M059J (cell line): Measurements from ENCODE around the gene FAM90A26. TPM values are rescaled to one million over a fixed set of nuclear protein-coding genes. Genes with fewer than 3 reads are reported as not detected.
"Not testable (repeated sequence)": the region's sequence is repeated elsewhere in the genome, so short reads cannot be mapped to it uniquely, and the experiment has no call there.

Source experiments
- DNase-seq: peaks from one replicate; pipeline ENCODE4 v3.0.0-alpha.2; 2012; ENCODE audit warnings: low read depth
- total RNA-seq: library from RNA; depleted of rRNA; stranded (reverse); fragments of >200 nt; shearing (Covaris generic); gene quantifications from 2 replicates; pipeline ENCODE4 v1.2.3, GENCODE V29; 2014; rRNA removed

Gene FAM90A26
- total RNA-seq, 1 experiment from 2014 or later: not detected

GRCh38 chr4:9158392-9158791 lies 11.8 kb upstream of the FAM90A26 start:
- peak; percentile 48 for DNase-seq

- peak; percentile 44 for DNase-seq
Measured at GRCh38 chr4:9160046-9160445, 10.2 kb upstream of the FAM90A26 start.

- not testable (repeated sequence) for DNase-seq
Measured at GRCh38 chr4:9165990-9166389, 4.2 kb upstream of the FAM90A26 start.

GRCh38 chr4:9210357-9210756 lies 40.1 kb downstream of the FAM90A26 start, which contains the start of gene USP17L10:
Gene USP17L10 (plus strand): TSS chr4:9210657. CDS start chr4:9210657, 0 bp downstream.
- not testable (repeated sequence) for DNase-seq

- DNase-seq: not testable (repeated sequence)
Measured at GRCh38 chr4:9214701-9215100, 44.5 kb downstream of the FAM90A26 start.

GRCh38 chr4:9215105-9215504 lies 44.9 kb downstream of the FAM90A26 start, which contains the start of gene USP17L11:
Gene USP17L11 (plus strand): TSS chr4:9215405. CDS start chr4:9215405, 0 bp downstream.
- not testable (repeated sequence) for DNase-seq

GRCh38 chr4:9219852-9220251 lies 49.6 kb downstream of the FAM90A26 start, which contains the start of gene USP17L12:
Gene USP17L12 (plus strand): TSS chr4:9220152. CDS start chr4:9220152, 0 bp downstream.
- not testable (repeated sequence) for DNase-seq

- not testable (repeated sequence) for DNase-seq
Measured at GRCh38 chr4:9224596-9224995, 54.4 kb downstream of the FAM90A26 start, which contains the start of gene USP17L13. Gene USP17L13 (plus strand): TSS chr4:9224896. CDS start chr4:9224896, 0 bp downstream.

Other genes with a start within 250 kb of the FAM90A26 start
- gene USP17L10, start 40.2 kb downstream of the FAM90A26 start, total RNA-seq: not detected in 2 replicates
- not detected in 2 replicates for gene USP17L11, start 45.0 kb downstream of the FAM90A26 start, total RNA-seq
- gene USP17L12, start 49.7 kb downstream of the FAM90A26 start, total RNA-seq: not detected in 2 replicates
- not detected in 2 replicates for gene USP17L13, start 54.5 kb downstream of the FAM90A26 start, total RNA-seq
- gene USP17L15, start 64.0 kb downstream of the FAM90A26 start, total RNA-seq: not detected in 2 replicates
- gene USP17L17, start 73.5 kb downstream of the FAM90A26 start, total RNA-seq: not detected in 2 replicates
- gene USP17L18, start 78.2 kb downstream of the FAM90A26 start, total RNA-seq: not detected in 2 replicates
- gene USP17L19, start 83.0 kb downstream of the FAM90A26 start, total RNA-seq: not detected in 2 replicates
- gene USP17L20, start 87.7 kb downstream of the FAM90A26 start, total RNA-seq: not detected in 2 replicates
- gene USP17L21, start 92.5 kb downstream of the FAM90A26 start, total RNA-seq: not detected in 2 replicates
- gene USP17L22, start 97.2 kb downstream of the FAM90A26 start, total RNA-seq: not detected in 2 replicates
- gene USP17L24, start 154.8 kb downstream of the FAM90A26 start, total RNA-seq: not detected in 2 replicates
- gene USP17L25, start 159.5 kb downstream of the FAM90A26 start, total RNA-seq: not detected in 2 replicates
- not detected in 2 replicates for gene USP17L26, start 164.2 kb downstream of the FAM90A26 start, total RNA-seq
- not detected in 2 replicates for gene USP17L5, start 169.0 kb downstream of the FAM90A26 start, total RNA-seq
- not detected in 2 replicates for gene USP17L27, start 173.7 kb downstream of the FAM90A26 start, total RNA-seq
- gene USP17L28, start 178.5 kb downstream of the FAM90A26 start, total RNA-seq: not detected in 2 replicates
- not detected in 2 replicates for gene USP17L29, start 183.2 kb downstream of the FAM90A26 start, total RNA-seq
- not detected in 2 replicates for gene USP17L30, start 192.7 kb downstream of the FAM90A26 start, total RNA-seq